Psoas muscle (tissue), 8 donors: ENCODE data around the gene MTUS2. TPM values are rescaled to one million over a fixed set of nuclear protein-coding genes. Genes with fewer than 3 reads are reported as not detected.

Experiments used
- ATAC-seq, 4 donors: fragments of 200-7000 bp; cut with Tn5 transposase; one replicate each; pipeline ENCODE4 v1.9.1; 2020; ENCODE audit warnings: moderate library complexity in 3 of 4, mild to moderate bottlenecking in 2 of 4
- DNase-seq, 2 donors: peaks; one replicate each; pipeline ENCODE4 v3.0.0-alpha.2; 2020
- H3K27ac ChIP-seq: fragments of 200-600 bp; one replicate; pipeline ENCODE4 v1.8.0; 2022
- H3K27me3 ChIP-seq, 3 donors: fragments of 200-600 bp in 1 of 3; one replicate each; pipeline versions ENCODE4 v1.6.1 to v1.8.0; 2013 to 2022; ENCODE audit warnings: low read length in 2 of 3, mild to moderate bottlenecking in 2 of 3, moderate library complexity in 1 of 3; ENCODE audit not compliant: insufficient read depth in 3 of 3
- H3K36me3 ChIP-seq, 2 donors: fragments of 200-600 bp in 1 of 2; one replicate each; pipeline versions ENCODE4 v1.6.1 to v1.8.0; 2013 to 2022; ENCODE audit warnings: low read depth in 1 of 2, mild to moderate bottlenecking in 1 of 2, moderate library complexity in 1 of 2; ENCODE audit not compliant: insufficient read depth in 1 of 2
- H3K4me1 ChIP-seq: fragments of 200-600 bp; one replicate; pipeline ENCODE4 v1.8.0; 2022
- H3K4me3 ChIP-seq: fragments of 200-600 bp; one replicate; pipeline ENCODE4 v1.8.0; 2022; ENCODE audit warnings: mild to moderate bottlenecking
- H3K9me3 ChIP-seq: fragments of 200-600 bp; one replicate; pipeline ENCODE4 v1.8.0; 2022
- CTCF ChIP-seq: fragments of 200-600 bp; IDR thresholded peaks from one replicate; pipeline ENCODE4 v1.8.0; 2022; ENCODE audit warnings: antibody characterized with exemption
- WGBS, 3 donors: extraction: QIAGEN DNeasy Blood & Tissue Kit; methylation state at CpG; one replicate each; pipeline versions ENCODE4 v1.1.6 to v1.1.7; 2013; 5-methylcytosine and 5-hydroxymethylcytosine counted together
- intact Hi-C, 2 donors: fragments of 100-400 bp; cut with DNase I; formaldehyde crosslinking; loops; one replicate each; pipeline versions ENCODE4 v1.11.0 to v1.14.2; 2022
- polyA plus RNA-seq, 3 donors: library from polyadenylated mRNA; stranded (reverse); fragments of 200-250 nt; gene quantifications; one replicate each; pipeline ENCODE4 v1.2.3, GENCODE V29; 2013
- total RNA-seq, 4 donors: library from RNA; stranded (reverse); fragmentation: NEBNext Ultra II Directional in 2 of 4; extraction: Animal tissue kit (Norgen Biotek cat#: 25700) in 2 of 4; gene quantifications; one replicate each; pipeline versions ENCODE4 v1.2.1 to v1.2.4, GENCODE V29; 2021 to 2023
- donor health status: healthy with polysubstance abuse.
- donor health status: DM: no; HTN: no; CAD: no; lungs with moderate emphysema.
- donor health status: Bipolar disorder and iron deficiency.
- donor health status: healthy.
- donor health status: DM: yes; HTN: yes; CAD: no.
- donor health status: DM: no; HTN: no; CAD: no.
- donor health status: DM: no; HTN: no; CAD: no.
- donor health status: DM: yes; HTN: yes; CAD: no.

The MTUS2 gene
- total and polyA plus RNA-seq, 7 donors = 0.03 to 0.79 (median 0.14) TPM; not detected in 2

GRCh38 chr13:29108068-29108786 lies 288.1 kb downstream of the MTUS2 start:
- DNase-seq (no peak), ATAC-seq (no peak)
- peaks cover 0 to 4% (median 0%) of the 10 kb centered on the region in 3 donors for H3K27me3 ChIP-seq
- H3K9me3 ChIP-seq = no peaks in the 10 kb centered on the region
- intact Hi-C loops = no loop called here
- H3K27ac ChIP-seq = no peak overlapping the region
- TF ChIP-seq CTCF = no peak
- H3K4me3 ChIP-seq = no peak overlapping the region
- no peaks in the 10 kb centered on the region for H3K36me3 ChIP-seq
- 42 to 54% (median 53%) methylated on average over 4 of the region's 4 CpGs for WGBS, 3 donors
- H3K4me1 ChIP-seq = no peaks in the 10 kb centered on the region

GRCh38 chr13:29109987-29110386 lies 289.8 kb downstream of the MTUS2 start:
- TF ChIP-seq CTCF = no peak
- no peaks in the 10 kb centered on the region for H3K36me3 ChIP-seq
- H3K27ac ChIP-seq = no peak overlapping the region
- DNase-seq = no peak
- no peaks in the 10 kb centered on the region for H3K4me1 ChIP-seq
- WGBS, 3 donors = 40 to 52% (median 43%) methylated on average over 2 of the region's 2 CpGs
- H3K27me3 ChIP-seq = peaks cover 0 to 4% (median 0%) of the 10 kb centered on the region in 3 donors
- intact Hi-C loops = no loop called here
- no peaks in the 10 kb centered on the region for H3K9me3 ChIP-seq
- no peak for ATAC-seq
- H3K4me3 ChIP-seq = no peak overlapping the region

GRCh38 chr13:29111446-29111845 lies 291.3 kb downstream of the MTUS2 start:
- H3K36me3 ChIP-seq = no peaks in the 10 kb centered on the region
- ATAC-seq (no peak), DNase-seq (no peak)
- H3K27ac ChIP-seq = no peak overlapping the region
- intact Hi-C loops = no loop called here
- TF ChIP-seq CTCF = no peak
- 87 to 93% (median 88%) methylated on average over 2 of the region's 2 CpGs for WGBS, 3 donors
- H3K9me3 ChIP-seq = no peaks in the 10 kb centered on the region
- no peak overlapping the region for H3K4me3 ChIP-seq
- H3K27me3 ChIP-seq = peaks cover 0 to 4% (median 0%) of the 10 kb centered on the region in 3 donors
- no peaks in the 10 kb centered on the region for H3K4me1 ChIP-seq

- DNase-seq (no peak), ATAC-seq (no peak)
- Histone ChIP-seq H3K27ac (no peak overlapping the region), H3K27me3 (peaks cover 0 to 4% (median 2%) of the 10 kb centered on the region in 3 donors), H3K36me3 (no peaks in the 10 kb centered on the region), H3K9me3 (no peaks in the 10 kb centered on the region), H3K4me1 (no peaks in the 10 kb centered on the region), H3K4me3 (no peak overlapping the region)
- 78 to 94% (median 83%) methylated on average over 1 of the region's 1 CpG for WGBS, 3 donors
- intact Hi-C loops = no loop called here
- TF ChIP-seq CTCF = no peak
Observed at GRCh38 chr13:29115842-29116241, 295.7 kb downstream of the MTUS2 start.

GRCh38 chr13:29117663-29118062 lies 297.5 kb downstream of the MTUS2 start:
- intact Hi-C loops = no loop called here
- Histone ChIP-seq H3K27me3 (peaks cover 0 to 3% (median 2%) of the 10 kb centered on the region in 3 donors), H3K9me3 (no peaks in the 10 kb centered on the region), H3K27ac (no peak overlapping the region), H3K4me3 (no peak overlapping the region), H3K36me3 (no peaks in the 10 kb centered on the region), H3K4me1 (no peaks in the 10 kb centered on the region)
- no peak for ATAC-seq
- no peak for DNase-seq
- 35 to 52% (median 38%) methylated on average over 8 of the region's 8 CpGs for WGBS, 3 donors
- no peak for TF ChIP-seq CTCF
